BJ (cell line): ENCODE measurements around the gene EIF4G3. TPM values are rescaled to one million over a fixed set of nuclear protein-coding genes. Genes with fewer than 3 reads are reported as not detected.
"Not testable (repeated sequence)": the region's sequence is repeated elsewhere in the genome, so short reads cannot be mapped to it uniquely, and the experiment has no call there.

ENCODE experiments used
- CTCF ChIA-PET: fragments of 350-600 bp; formaldehyde crosslinking; extraction: SDS; loops from one replicate; lab custom pipeline; 2021; ENCODE audit warnings: antibody characterized with exemption, inconsistent platforms; lab: Yijun Ruan, JAX
- POLR2A ChIA-PET: fragments of 300-600 bp; sonication (Branson Sonifier 250); formaldehyde crosslinking; extraction: SDS; loops from one replicate; lab custom pipeline; 2021; ENCODE audit warnings: antibody characterized with exemption; lab: Charles Lee
- DNase-seq: peaks from one replicate; pipeline ENCODE4 v3.0.0-alpha.2; 2011; ENCODE audit warnings: low read depth
- H3K27me3 ChIP-seq: 2 replicates; pipeline ENCODE4 v1.6.0; 2011; ENCODE audit warnings: low read length; ENCODE audit not compliant: control insufficient read depth, insufficient read depth
- H3K36me3 ChIP-seq: 2 replicates; pipeline ENCODE4 v1.5.1; 2011; ENCODE audit warnings: low read length; ENCODE audit not compliant: control insufficient read depth, insufficient read depth
- H3K4me3 ChIP-seq: 2 replicates; pipeline ENCODE4 v1.5.1; 2011; ENCODE audit warnings: low read depth, mild to moderate bottlenecking, control low read depth, low read length
- CTCF ChIP-seq: IDR thresholded peaks from 2 replicates; pipeline ENCODE4 v1.5.1; 2011; ENCODE audit warnings: low read depth, mild to moderate bottlenecking, control low read depth, inconsistent platforms, low read length, moderate library complexity; ENCODE audit not compliant: insufficient read depth
- polyA plus RNA-seq: library from polyadenylated mRNA; depleted of rRNA; stranded (reverse); fragments of >200 nt; gene quantifications from 2 replicates; pipeline ENCODE4 v1.2.3, GENCODE V29; 2011

EIF4G3 gene
- polyA plus RNA-seq, 1 experiment, result 62.0 TPM

- TF ChIP-seq CTCF, result no peak
- H3K27me3 ChIP-seq, result no peaks in the 10 kb centered on the region
- ChIA-PET CTCF (no interaction called here), POLR2A (no interaction called here)
- no peak for DNase-seq
- no peaks in the 10 kb centered on the region for H3K36me3 ChIP-seq
- H3K4me3 ChIP-seq, result no peak overlapping the region
Observed at GRCh38 chr1:21143138-21143537, 33.6 kb downstream of the EIF4G3 start.

- no peak for DNase-seq
- no peaks in the 10 kb centered on the region for H3K36me3 ChIP-seq
- ChIA-PET CTCF (no interaction called here), POLR2A (no interaction called here)
- no peaks in the 10 kb centered on the region for H3K27me3 ChIP-seq
- no peak for TF ChIP-seq CTCF
- no peak overlapping the region for H3K4me3 ChIP-seq
Observed at GRCh38 chr1:21141030-21141429, 35.7 kb downstream of the EIF4G3 start.

- Histone ChIP-seq H3K27me3 (no peaks in the 10 kb centered on the region), H3K36me3 (no peaks in the 10 kb centered on the region), H3K4me3 (no peak overlapping the region)
- DNase-seq, result no peak
- CTCF ChIA-PET, result no interaction called here
- TF ChIP-seq CTCF, result no peak
- POLR2A ChIA-PET, result no interaction called here
Observed at GRCh38 chr1:21139601-21140000, 37.1 kb downstream of the EIF4G3 start.

- DNase-seq, H3K36me3 ChIP-seq, POLR2A ChIA-PET, CTCF ChIA-PET, H3K4me3 ChIP-seq, H3K27me3 ChIP-seq: not testable (repeated sequence)
Observed at GRCh38 chr1:21136344-21136743, 40.4 kb downstream of the EIF4G3 start.

- Histone ChIP-seq H3K36me3 (no peaks in the 10 kb centered on the region), H3K4me3 (no peak overlapping the region), H3K27me3 (no peaks in the 10 kb centered on the region)
- CTCF ChIA-PET, result no interaction called here
- TF ChIP-seq CTCF, result no peak
- POLR2A ChIA-PET, result no interaction called here
- DNase-seq, result no peak
Observed at GRCh38 chr1:21131200-21131599, 45.5 kb downstream of the EIF4G3 start.

- Histone ChIP-seq H3K4me3 (no peak overlapping the region), H3K27me3 (no peaks in the 10 kb centered on the region), H3K36me3 (no peaks in the 10 kb centered on the region)
- no peak for TF ChIP-seq CTCF
- DNase-seq, result no peak
- POLR2A ChIA-PET, result no interaction called here
- CTCF ChIA-PET, result interaction anchor here (1.2 kb wide), 1 partner anchor 15 kb away, joined by 4 read pairs; no protein-coding TSS in a partner anchor
Observed at GRCh38 chr1:21129407-21129806, 47.3 kb downstream of the EIF4G3 start.
